GM12891 (cell line): Measurements from ENCODE around the gene RGPD4.

Source experiments
- PAX5 ChIP-seq: IDR thresholded peaks from 2 replicates; pipeline ENCODE4 v1.6.1; 2011; ENCODE audit warnings: low read length, moderate library complexity, mild to moderate bottlenecking; ENCODE audit not compliant: insufficient read depth, severe bottlenecking
- POLR2A ChIP-seq: IDR thresholded peaks from 2 replicates; pipeline ENCODE4 v1.6.1; 2011; ENCODE audit warnings: low read depth, low read length, control low read depth
- POLR2AphosphoS5 ChIP-seq: IDR thresholded peaks from 2 replicates; pipeline ENCODE4 v1.6.1; 2011; ENCODE audit warnings: low read depth, low read length, control low read depth
- SPI1 ChIP-seq: IDR thresholded peaks from 2 replicates; pipeline ENCODE4 v1.6.1; 2011; ENCODE audit warnings: low read depth, low read length, control low read depth

- TF ChIP-seq POLR2AphosphoS5 (no peak), POLR2A (no peak), SPI1 (no peak), PAX5 (no peak)
Observed at GRCh38 chr2:107790837-107791236, 35.9 kb upstream of the RGPD4 start.
